HepG2 (cell line): ENCODE results near the gene AKR7A2. TPM values are rescaled to one million over a fixed set of nuclear protein-coding genes. Genes with fewer than 3 reads are reported as not detected.
"Not testable (repeated sequence)": the region's sequence is repeated elsewhere in the genome, so short reads cannot be mapped to it uniquely, and the experiment has no call there.

Experiments
- ATAC-seq: fragments of 200-7000 bp; cut with Tn5 transposase; 3 replicates; pipeline ENCODE4 v1.9.1; 2020; ENCODE audit warnings: mild to moderate bottlenecking, moderate library complexity
- BruUV-seq: library from RNA; stranded (reverse); fragments of 400-500 nt; replicated peaks from 2 replicates; lab custom pipeline; 2021; lab: Mats Ljungman, UMichigan
- CTCF ChIA-PET: fragments of 300-600 bp; formaldehyde crosslinking; extraction: SDS; loops from one replicate; lab custom pipeline; 2021; ENCODE audit warnings: low total read pairs, inconsistent platforms, low intra/inter-chr PET ratio; lab: Yijun Ruan, JAX
- POLR2A ChIA-PET: fragments of 350-600 bp; sonication (Branson Sonifier 250); formaldehyde crosslinking; loops from one replicate; lab custom pipeline; 2020; ENCODE audit warnings: antibody characterized with exemption, inconsistent platforms; lab: Yijun Ruan, JAX
- DNase-seq: peaks from one replicate; pipeline ENCODE4 v3.0.0-alpha.2; 2015; ENCODE audit warnings: low spot score
- FAIRE-seq: peaks from 3 replicates; lab custom pipeline; 2011; peaks lifted over from hg19 to GRCh38; lab: Jason Lieb, UNC
- H2AFZ ChIP-seq: one replicate; pipeline ENCODE4 v1.6.1; 2011; ENCODE audit warnings: low read length, inconsistent platforms
- H3K27ac ChIP-seq: fragments of 300-600 bp; 3 replicates; pipeline ENCODE4 v1.8.0; 2011; ENCODE audit warnings: mixed run types, mild to moderate bottlenecking, mixed read lengths, low read length, inconsistent platforms; ENCODE audit not compliant: insufficient read depth; ENCODE audit errors: extremely low read length
- H3K27me3 ChIP-seq, 2 experiments: fragments of 200-600 bp in 1 of 2; 2 replicates in 1 of 2; 3 replicates in 1 of 2; pipeline versions ENCODE4 v1.6.0 to v1.8.0; 2011; ENCODE audit warnings: low read length in 2 of 2, mild to moderate bottlenecking in 2 of 2, moderate library complexity in 2 of 2, inconsistent platforms in 1 of 2; ENCODE audit not compliant: insufficient read depth in 2 of 2, control insufficient read depth in 1 of 2
- H3K36me3 ChIP-seq, 2 experiments: fragments of 200-600 bp in 1 of 2; replicated peaks in 1 of 2; 2 replicates in 1 of 2; 3 replicates in 1 of 2; pipeline versions ENCODE4 v1.5.1 to v1.8.0; 2011; ENCODE audit warnings: low read length in 2 of 2, inconsistent platforms in 1 of 2; ENCODE audit not compliant: insufficient read depth in 2 of 2, control insufficient read depth in 1 of 2
- H3K4me1 ChIP-seq: 2 replicates; pipeline ENCODE4 v1.5.1; 2012; ENCODE audit warnings: low read length, inconsistent platforms; ENCODE audit not compliant: insufficient read depth
- H3K4me2 ChIP-seq: 2 replicates; pipeline ENCODE4 v1.6.0; 2011; ENCODE audit warnings: low read depth, low read length, inconsistent platforms
- H3K4me3 ChIP-seq, 3 experiments: fragments of 200-600 bp in 1 of 3; sonication (generic), shearing (Covaris generic) in 1 of 3; replicated peaks in 1 of 3; 2 replicates each; pipeline ENCODE4 v1.5.1; 2011 to 2016; ENCODE audit warnings: low read length in 3 of 3, inconsistent platforms in 2 of 3, low read depth in 2 of 3, mild to moderate bottlenecking in 2 of 3, control low read depth in 1 of 3, mixed read lengths in 1 of 3; ENCODE audit not compliant: insufficient read depth in 1 of 3
- H3K79me2 ChIP-seq: one replicate; pipeline ENCODE4 v1.6.1; 2011; ENCODE audit warnings: low read length, inconsistent platforms; ENCODE audit not compliant: insufficient read depth
- H3K9ac ChIP-seq: 2 replicates; pipeline ENCODE4 v1.6.0; 2011; ENCODE audit warnings: mild to moderate bottlenecking, low read depth, low read length, inconsistent platforms; ENCODE audit not compliant: insufficient read depth
- H3K9me3 ChIP-seq: 2 replicates; pipeline ENCODE4 v1.5.1; 2012; ENCODE audit warnings: mild to moderate bottlenecking, low read length
- H4K20me1 ChIP-seq: 2 replicates; pipeline ENCODE4 v1.6.0; 2011; ENCODE audit warnings: inconsistent platforms, mild to moderate bottlenecking, low read length, moderate library complexity; ENCODE audit not compliant: insufficient read depth
- ARID5B ChIP-seq: IDR thresholded peaks from 2 replicates; pipeline ENCODE4 v1.4.0; 2020; ENCODE audit warnings: mild to moderate bottlenecking, missing genetic modification reagents
- CEBPG ChIP-seq: IDR thresholded peaks from 2 replicates; pipeline ENCODE4 v1.6.1; 2016
- CREB1 ChIP-seq, 2 experiments: fragments of 450-650 bp in 1 of 2; IDR thresholded peaks; 2 replicates each; pipeline ENCODE4 v1.6.1; 2016 to 2017; ENCODE audit warnings: control low read depth in 1 of 2, mild to moderate bottlenecking in 1 of 2, missing compliant biosample characterization in 1 of 2, missing genetic modification characterization in 1 of 2
- FOSL1 ChIP-seq: sonication (generic); formaldehyde crosslinking; IDR thresholded peaks from 2 replicates; pipeline ENCODE4 v1.9.0; 2021; ENCODE audit warnings: missing genetic modification reagents, borderline replicate concordance
- FOSL2 ChIP-seq: sonication (generic); formaldehyde crosslinking; IDR thresholded peaks from 2 replicates; pipeline ENCODE4 v1.4.0; 2020; ENCODE audit warnings: missing genetic modification reagents
- FOXA3 ChIP-seq: IDR thresholded peaks from 2 replicates; pipeline ENCODE4 v1.6.1; 2016; ENCODE audit warnings: missing genetic modification reagents, missing compliant biosample characterization
- GATAD2A ChIP-seq: IDR thresholded peaks from 2 replicates; pipeline ENCODE4 v1.6.1; 2016
- ZBTB26 ChIP-seq: IDR thresholded peaks from 2 replicates; pipeline ENCODE4 v1.6.1; 2016; ENCODE audit warnings: missing compliant biosample characterization, missing genetic modification reagents, borderline replicate concordance
- ZNF281 ChIP-seq: sonication (generic); formaldehyde crosslinking; IDR thresholded peaks from 2 replicates; pipeline ENCODE4 v1.4.0; 2020; ENCODE audit warnings: missing genetic modification reagents, borderline replicate concordance
- WGBS: methylation state at CpG from one replicate; pipeline ENCODE4 v1.1.6; 2017; ENCODE audit warnings: low lambda C conversion rate; 5-methylcytosine and 5-hydroxymethylcytosine counted together
- in situ Hi-C: cut with HindIII; loops from 2 replicates; pipeline ENCODE4 v1.10.0; 2017; ENCODE audit warnings: low pct_unique_long_range_greater_than_20kb; ENCODE audit not compliant: extremely low pct_ligation_motif_present
- intact Hi-C: fragments of 100-400 bp; cut with micrococcal nuclease; formaldehyde crosslinking; loops from one replicate; pipeline ENCODE4 v1.10.0; 2022; ENCODE audit not compliant: unreplicated experiment
- polyA plus RNA-seq, 8 experiments: library from polyadenylated mRNA; depleted of rRNA in 3 of 8; stranded (reverse) in 7 of 8; unstranded in 1 of 8; fragments of >200 nt; fragmentation: Illumina TruSeq in 4 of 8; extraction: Trizol in 4 of 8; gene quantifications; 2 replicates each; pipeline versions ENCODE4 v1.2.1 to v1.2.3, GENCODE V29; 2011 to 2016; ENCODE audit warnings: low read depth in 4 of 8, missing spikeins in 1 of 8, mixed read lengths in 1 of 8; ENCODE audit not compliant: insufficient read depth in 1 of 8
- total RNA-seq, 5 experiments: library from RNA; depleted of rRNA; stranded (reverse); fragments of >200 nt; fragmentation: Illumina TruSeq; extraction: Trizol; gene quantifications; 2 replicates each; pipeline ENCODE4 v1.2.3, GENCODE V29; 2016; ENCODE audit warnings: low read depth in 1 of 5

AKR7A2 gene
- total and polyA plus RNA-seq, 2 of the 13 experiments (the other 11 are each of a cell fraction or from before 2014, with no cell fraction given) = 45.2 to 75.6 TPM

GRCh38 chr1:19269427-19270342 lies 42.3 kb downstream of the AKR7A2 start:
- CTCF ChIA-PET; H3K4me3 ChIP-seq; H3K36me3 ChIP-seq; H2AFZ ChIP-seq; intact Hi-C loops; H3K27ac ChIP-seq; H3K4me2 ChIP-seq; H4K20me1 ChIP-seq; H3K27me3 ChIP-seq; H3K79me2 ChIP-seq; H3K9me3 ChIP-seq; H3K9ac ChIP-seq; in situ Hi-C loops; BruUV-seq; TF ChIP-seq CREB1 (IDR thresholded peaks at IDR 0.05): not testable (repeated sequence)
- DNase-seq (peak; percentile 19), ATAC-seq (peak; percentile 43), FAIRE-seq (peak; percentile 67)
- POLR2A ChIA-PET = interaction anchor here (1.0 kb wide), 1 partner anchor 19 kb away, joined by 4 read pairs; the partner anchor contains the start of genes EMC1 and MRTO4
- TF ChIP-seq ZBTB26 (CRISPR knock-in tag) (peak; percentile 91), CREB1 (CRISPR knock-in tag; IDR thresholded peaks at IDR 0.05) (0 out of 2 replicates have a peak, but pooled peaks have one; percentile 40), ARID5B (CRISPR knock-in tag) (0 out of 2 replicates have a peak, but pooled peaks have one; percentile 25), FOSL1 (CRISPR knock-in tag) (peak; percentile 21; the same call in 1 of the 2 replicates), GATAD2A (CRISPR knock-in tag) (peak; percentile 30; the same call in 1 of the 2 replicates), FOXA3 (CRISPR knock-in tag) (0 out of 2 replicates have a peak, but pooled peaks have one; percentile 25), CEBPG (CRISPR knock-in tag) (0 out of 2 replicates have a peak, but pooled peaks have one; percentile 18), ZNF281 (CRISPR knock-in tag) (peak; percentile 53; the same call in 1 of the 2 replicates), FOSL2 (CRISPR knock-in tag) (peak; percentile 79)
- peaks cover 42% of the 10 kb centered on the region for H3K4me1 ChIP-seq
- 60% methylated on average over 9 of the region's 9 CpGs for WGBS
